HepG2 (cell line): Measurements from ENCODE around the gene IARS2. TPM values are rescaled to one million over a fixed set of nuclear protein-coding genes. Genes with fewer than 3 reads are reported as not detected.
A peak's percentile ranks its signal among the peaks of the same experiment; 100 is the strongest.

Experiments
- CHD2 ChIP-seq: IDR thresholded peaks from 2 replicates; pipeline ENCODE4 v1.6.1; 2011; ENCODE audit warnings: low read depth, low read length, improper control_type of control experiment
- DMTF1 ChIP-seq: sonication (generic); formaldehyde crosslinking; IDR thresholded peaks from 2 replicates; pipeline ENCODE4 v1.4.0; 2020; ENCODE audit warnings: mild to moderate bottlenecking, missing genetic modification reagents
- JUNB ChIP-seq: sonication (generic); formaldehyde crosslinking; IDR thresholded peaks from 2 replicates; pipeline ENCODE4 v1.8.0; 2022; ENCODE audit warnings: missing genetic modification reagents, mild to moderate bottlenecking, borderline replicate concordance
- JUND ChIP-seq: sonication (generic); formaldehyde crosslinking; IDR thresholded peaks from 2 replicates; pipeline ENCODE4 v1.8.0; 2022; ENCODE audit warnings: mild to moderate bottlenecking, missing genetic modification reagents
- MIER2 ChIP-seq: IDR thresholded peaks from 2 replicates; pipeline ENCODE4 v1.6.1; 2016; ENCODE audit warnings: missing biosample characterization, missing genetic modification reagents
- TFE3 ChIP-seq: IDR thresholded peaks from 2 replicates; pipeline ENCODE4 v1.6.1; 2016
- ZNF234 ChIP-seq: sonication (generic); formaldehyde crosslinking; conservative IDR thresholded peaks from 2 replicates; pipeline ENCODE4 v1.5.1; 2020; ENCODE audit warnings: mild to moderate bottlenecking, missing genetic modification reagents
- ZNF280B ChIP-seq: sonication (generic); formaldehyde crosslinking; IDR thresholded peaks from 2 replicates; pipeline ENCODE4 v1.5.0; 2020; ENCODE audit warnings: missing genetic modification reagents, mild to moderate bottlenecking, borderline replicate concordance
- ZNF407 ChIP-seq: sonication (generic); formaldehyde crosslinking; IDR thresholded peaks from one replicate; pipeline ENCODE4 v1.5.1; 2020; ENCODE audit warnings: mild to moderate bottlenecking, missing genetic modification reagents; ENCODE audit errors: not compliant biosample characterization
- ZNF530 ChIP-seq: sonication (generic); formaldehyde crosslinking; IDR thresholded peaks from 2 replicates; pipeline ENCODE4 v1.5.0; 2020; ENCODE audit warnings: low read depth, mild to moderate bottlenecking, missing genetic modification reagents
- ZNF75D ChIP-seq: sonication (generic); formaldehyde crosslinking; IDR thresholded peaks from 2 replicates; pipeline ENCODE4 v1.8.1; 2023; ENCODE audit warnings: missing genetic modification reagents, mild to moderate bottlenecking, borderline replicate concordance
- polyA plus RNA-seq, 8 experiments: library from polyadenylated mRNA; depleted of rRNA in 3 of 8; stranded (reverse) in 7 of 8; unstranded in 1 of 8; fragments of >200 nt; fragmentation: Illumina TruSeq in 4 of 8; extraction: Trizol in 4 of 8; gene quantifications; 2 replicates each; pipeline versions ENCODE4 v1.2.1 to v1.2.3, GENCODE V29; 2011 to 2016; ENCODE audit warnings: low read depth in 4 of 8, missing spikeins in 1 of 8, mixed read lengths in 1 of 8; ENCODE audit not compliant: insufficient read depth in 1 of 8
- total RNA-seq, 5 experiments: library from RNA; depleted of rRNA; stranded (reverse); fragments of >200 nt; fragmentation: Illumina TruSeq; extraction: Trizol; gene quantifications; 2 replicates each; pipeline ENCODE4 v1.2.3, GENCODE V29; 2016; ENCODE audit warnings: low read depth in 1 of 5

IARS2 gene
- total and polyA plus RNA-seq, 2 of the 13 experiments (the other 11 are each of a cell fraction or from before 2014, with no cell fraction given): 28.6 to 122 TPM

- no peak for TF ChIP-seq MIER2 (CRISPR knock-in tag)
- TF ChIP-seq JUND: no peak
- peak; percentile 31; the same call in 1 of the 2 replicates for TF ChIP-seq ZNF234 (CRISPR knock-in tag)
- TF ChIP-seq ZNF530: no peak
- TF ChIP-seq CHD2: peak; percentile 55; the same call in 1 of the 2 replicates
- TF ChIP-seq ZNF280B (CRISPR knock-in tag): peak; percentile 85
- TF ChIP-seq DMTF1 (CRISPR knock-in tag): no peak
- peak; percentile 53; the same call in 1 of the 2 replicates for TF ChIP-seq TFE3 (CRISPR knock-in tag)
- no peak for TF ChIP-seq JUNB (CRISPR knock-in tag)
- TF ChIP-seq ZNF407: peak; percentile 85
- no peak for TF ChIP-seq ZNF75D (CRISPR knock-in tag)
Measured at GRCh38 chr1:220094016-220094911, at the start of gene IARS2 (continued).
